ENCODE measurements around the gene ANKRD6. TPM values are rescaled to one million over a fixed set of nuclear protein-coding genes. Genes with fewer than 3 reads are reported as not detected.

Gene ANKRD6
- total RNA-seq, 1 donor from 2014 or later, result 14.9 TPM

- no peak for DNase-seq (ENCODE audit: low spot score)
Measured at GRCh38 chr6:89564752-89565427, 131.9 kb downstream of the ANKRD6 start.

- no peak for DNase-seq (ENCODE audit: low spot score)
Measured at GRCh38 chr6:89566008-89566800, 133.3 kb downstream of the ANKRD6 start.

GRCh38 chr6:89566930-89567629, 134.1 kb downstream of the ANKRD6 start:
- DNase-seq (ENCODE audit: low spot score), result no peak

GRCh38 chr6:89567630-89568390, 134.9 kb downstream of the ANKRD6 start:
- DNase-seq (ENCODE audit: low spot score), result no peak

- DNase-seq (ENCODE audit: low spot score), result no peak
Measured at GRCh38 chr6:89574910-89575561, 142.1 kb downstream of the ANKRD6 start.

GRCh38 chr6:89575562-89575960, 142.6 kb downstream of the ANKRD6 start:
- DNase-seq (ENCODE audit: low spot score), result no peak

DNA sequence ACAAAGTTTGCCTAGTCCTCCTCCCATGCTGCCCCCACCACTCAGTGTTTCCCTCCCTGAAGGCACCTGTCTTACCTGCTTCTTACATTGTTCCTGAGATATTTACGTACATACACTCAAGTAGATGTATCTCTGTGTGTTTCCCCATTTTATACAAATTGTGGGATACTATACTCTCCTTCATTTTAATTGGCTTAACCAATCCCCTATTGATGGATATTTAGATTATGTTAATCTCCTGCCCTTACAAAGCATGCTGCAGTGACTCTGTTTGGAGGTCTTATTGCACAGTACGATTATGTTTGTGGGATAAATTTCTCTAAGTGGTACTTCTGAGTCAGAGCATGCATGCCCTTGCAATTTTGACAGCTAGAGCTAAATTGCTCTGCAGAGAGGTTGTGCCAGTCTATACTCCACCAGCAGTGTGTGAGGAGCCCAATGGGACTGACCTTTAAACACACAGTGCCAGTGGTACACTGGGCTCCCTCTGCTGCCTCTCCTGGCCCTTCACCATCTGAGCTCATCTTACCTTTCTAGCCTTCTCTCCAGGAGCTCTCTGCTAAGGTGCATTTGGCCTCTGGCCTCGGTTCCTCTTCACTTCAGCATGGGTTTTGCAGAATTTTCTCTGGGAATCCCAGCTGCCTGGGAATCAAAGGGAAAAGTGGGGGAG, 148.2 kb downstream of the ANKRD6 start:
- DNase-seq (ENCODE audit: low spot score), result no peak

DNA sequence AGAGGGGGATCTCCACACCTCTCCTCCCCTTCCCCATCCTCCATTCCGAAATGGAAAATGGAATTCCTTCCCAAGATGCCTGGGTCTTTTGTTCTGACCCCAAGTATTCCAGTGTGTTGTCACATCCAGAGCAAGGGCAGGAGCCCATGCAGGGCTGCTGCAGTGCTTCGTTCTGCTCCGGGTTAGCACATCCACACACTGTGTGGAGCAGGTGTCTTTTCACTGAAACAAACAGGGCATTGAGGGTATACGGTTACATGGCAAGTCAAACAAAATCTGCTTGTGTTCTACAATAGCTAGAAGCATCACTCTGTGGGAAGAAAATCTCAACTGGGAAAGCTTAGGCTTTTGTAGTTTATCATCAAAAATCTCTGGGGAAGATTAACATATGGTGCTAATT, 148.7 kb downstream of the ANKRD6 start:
- DNase-seq (ENCODE audit: low spot score), result no peak

- no peak for DNase-seq (ENCODE audit: low spot score)
Measured at GRCh38 chr6:89582669-89583325, 149.8 kb downstream of the ANKRD6 start.

DNA sequence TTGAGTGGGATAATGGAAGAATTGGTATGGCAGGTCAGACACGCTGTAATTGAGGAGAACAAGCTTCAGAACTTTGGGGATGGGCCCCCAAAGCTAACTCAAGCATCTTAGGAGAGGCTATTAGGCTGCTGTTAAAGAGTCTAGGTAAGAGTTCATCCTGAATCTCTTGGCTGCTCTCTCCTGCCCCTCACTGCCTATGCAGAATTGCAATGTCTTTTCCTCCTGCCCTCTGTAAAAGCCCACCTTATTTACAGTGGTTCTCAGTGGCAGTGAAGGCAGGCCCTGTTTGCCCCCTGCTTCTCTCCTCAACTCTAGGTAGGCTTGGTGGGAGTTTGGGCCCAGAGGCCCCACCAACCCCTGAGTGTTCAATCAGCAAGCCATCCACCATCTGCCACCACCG, 150.6 kb downstream of the ANKRD6 start:
- no peak for DNase-seq (ENCODE audit: low spot score)

DNA sequence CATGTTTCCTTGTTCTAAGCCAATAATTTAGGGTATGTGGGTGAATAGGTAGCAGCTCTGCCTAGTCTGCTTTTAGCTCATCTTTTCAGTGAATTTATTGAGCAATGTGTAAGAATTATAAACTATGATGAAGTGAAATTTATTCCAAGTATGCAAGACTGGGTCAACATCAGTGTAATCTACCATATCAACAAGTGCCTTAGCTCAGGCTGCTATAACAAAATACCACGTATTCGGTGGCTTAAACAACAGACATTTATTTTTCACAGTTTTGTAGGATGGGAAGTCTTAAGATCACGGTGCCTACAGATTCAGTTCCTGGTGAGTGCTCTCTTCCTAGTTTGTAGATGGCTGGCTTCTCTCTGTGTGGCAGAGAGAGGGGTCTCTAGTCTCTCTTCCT, 151.6 kb downstream of the ANKRD6 start:
- no peak for DNase-seq (ENCODE audit: low spot score)

DNA sequence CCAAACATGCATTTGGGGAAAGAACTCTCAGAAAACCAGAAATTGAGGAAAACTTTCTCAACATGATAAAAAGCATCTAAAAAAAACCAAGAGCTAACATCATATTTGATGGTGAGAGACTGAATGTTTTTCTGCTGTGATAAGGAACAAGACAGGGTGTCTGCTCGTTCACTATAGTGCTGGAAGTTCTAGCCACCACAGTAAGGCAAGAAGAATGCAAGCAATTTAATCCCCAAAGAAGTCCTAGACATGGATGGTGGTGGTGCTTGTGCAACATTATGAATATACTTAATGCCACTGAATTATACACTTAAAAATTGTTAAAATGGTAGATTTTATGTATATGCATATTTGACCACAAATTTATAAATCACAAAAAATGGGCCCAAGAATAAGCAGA, 152.2 kb downstream of the ANKRD6 start:
- no peak for DNase-seq (ENCODE audit: low spot score)

DNA sequence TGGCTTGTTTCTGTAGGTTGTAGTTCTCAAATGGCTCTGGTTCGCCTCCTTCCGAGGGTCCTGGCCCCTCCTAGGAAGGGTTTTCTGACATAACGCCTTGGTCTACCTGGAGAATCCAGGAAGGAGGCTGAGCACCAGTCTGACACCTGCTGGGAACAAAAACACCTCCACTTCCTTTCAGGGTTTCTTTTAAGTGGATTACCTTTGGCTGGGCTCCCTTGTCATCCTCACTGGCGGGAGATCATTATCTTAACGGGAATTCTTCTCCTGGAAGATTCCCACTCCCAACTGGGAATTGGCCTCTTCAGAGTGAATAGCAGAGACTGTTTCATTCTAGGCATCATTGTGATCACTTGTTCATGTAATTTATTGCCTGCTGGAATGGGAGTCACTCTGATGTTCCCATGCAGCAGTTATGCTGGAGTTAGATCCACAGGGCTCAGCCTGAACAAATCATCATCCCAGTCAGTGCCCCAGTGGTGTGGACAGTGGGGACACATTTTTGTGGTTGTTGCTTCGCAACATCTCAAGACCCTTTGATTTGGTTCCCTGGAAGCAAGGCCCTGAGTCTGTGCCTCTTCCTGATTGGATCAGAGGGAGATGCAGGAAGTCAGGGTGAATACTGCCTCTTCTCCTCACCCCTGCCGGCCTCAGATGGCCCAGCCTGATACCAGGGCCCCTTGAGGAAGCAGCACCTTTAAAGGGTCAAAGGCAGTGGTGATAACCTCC, 156.5 kb downstream of the ANKRD6 start:
- no peak for DNase-seq (ENCODE audit: low spot score)

DNA sequence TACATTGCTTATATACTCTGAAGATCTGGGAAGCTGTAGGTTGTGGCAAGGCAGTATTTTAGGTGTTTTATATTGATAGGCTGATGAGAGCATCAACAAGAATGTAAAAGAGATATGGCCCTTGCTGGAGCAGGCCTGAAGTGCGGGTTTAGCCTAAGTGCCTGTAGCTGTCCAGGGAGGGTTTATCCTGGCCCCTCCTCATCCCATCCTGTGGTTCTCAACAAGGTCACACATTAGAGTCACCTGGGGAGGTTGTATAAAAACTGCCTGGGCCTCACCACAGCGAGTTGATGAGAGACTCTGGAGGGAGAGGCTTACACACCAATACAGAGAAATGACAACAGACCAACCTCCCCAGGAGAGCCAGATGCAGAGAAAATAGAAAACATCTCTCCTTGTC, 157.2 kb downstream of the ANKRD6 start:
- no peak for DNase-seq (ENCODE audit: low spot score)

GRCh38 chr6:89591745-89592144, 158.8 kb downstream of the ANKRD6 start:
- DNase-seq (ENCODE audit: low spot score), result no peak

GRCh38 chr6:89596056-89596455, 163.1 kb downstream of the ANKRD6 start:
- DNase-seq (ENCODE audit: low spot score), result no peak

- no peak for DNase-seq (ENCODE audit: low spot score)
Measured at GRCh38 chr6:89596484-89596883, 163.5 kb downstream of the ANKRD6 start.

- no peak for DNase-seq (ENCODE audit: low spot score)
Measured at GRCh38 chr6:89597372-89597771, 164.4 kb downstream of the ANKRD6 start.

GRCh38 chr6:89597988-89598387, 165.0 kb downstream of the ANKRD6 start:
- no peak for DNase-seq (ENCODE audit: low spot score)

GRCh38 chr6:89599727-89600126, 166.8 kb downstream of the ANKRD6 start:
- DNase-seq (ENCODE audit: low spot score), result no peak
